ENCODE results near the gene NR1I2.

DNA sequence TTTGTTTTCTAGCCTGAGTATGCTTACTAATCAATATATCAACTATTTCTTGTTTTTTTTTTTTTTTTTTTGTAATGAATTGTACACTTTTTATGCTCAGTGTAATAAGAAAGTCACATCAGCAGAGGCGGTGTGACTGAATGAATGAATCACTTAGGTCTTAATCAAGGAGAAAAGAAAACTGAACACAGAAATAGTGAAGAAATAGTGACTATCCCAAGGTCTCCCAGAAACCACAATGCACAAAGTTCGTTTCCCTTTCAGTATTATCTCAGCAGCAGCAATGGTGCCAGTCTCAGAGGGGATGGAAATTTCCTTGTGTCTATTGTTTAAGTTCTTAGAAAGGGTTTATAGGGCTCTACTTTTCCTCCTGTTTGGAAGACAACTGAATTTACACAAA is 80.7 kb downstream of the NR1I2 start:
- TF ChIP-seq POLR2AphosphoS5 (IDR thresholded peaks at IDR 0.05; ENCODE audit: control insufficient read depth, insufficient read depth, low read depth, low read length) (no peak), NCOR1 (IDR thresholded peaks at IDR 0.05) (no peak), RUNX1 (IDR thresholded peaks at IDR 0.05; ENCODE audit: low read depth) (no peak), ZNF239 (CRISPR knock-in tag; IDR thresholded peaks at IDR 0.05) (no peak), PHF21A (IDR thresholded peaks at IDR 0.05; ENCODE audit: borderline replicate concordance, low read depth) (no peak), CEBPB (tag; IDR thresholded peaks at IDR 0.05) (no peak), GABPB1 (CRISPR knock-in tag; IDR thresholded peaks at IDR 0.05) (no peak), EZH2 (IDR thresholded peaks at IDR 0.05; ENCODE audit: borderline replicate concordance, low read depth, low read length) (no peak), ZBTB17 (CRISPR knock-in tag; IDR thresholded peaks at IDR 0.05) (no peak), COPS2 (conservative IDR thresholded peaks at IDR 0.05) (no peak)
- TF ChIP-seq, protein P1, sequence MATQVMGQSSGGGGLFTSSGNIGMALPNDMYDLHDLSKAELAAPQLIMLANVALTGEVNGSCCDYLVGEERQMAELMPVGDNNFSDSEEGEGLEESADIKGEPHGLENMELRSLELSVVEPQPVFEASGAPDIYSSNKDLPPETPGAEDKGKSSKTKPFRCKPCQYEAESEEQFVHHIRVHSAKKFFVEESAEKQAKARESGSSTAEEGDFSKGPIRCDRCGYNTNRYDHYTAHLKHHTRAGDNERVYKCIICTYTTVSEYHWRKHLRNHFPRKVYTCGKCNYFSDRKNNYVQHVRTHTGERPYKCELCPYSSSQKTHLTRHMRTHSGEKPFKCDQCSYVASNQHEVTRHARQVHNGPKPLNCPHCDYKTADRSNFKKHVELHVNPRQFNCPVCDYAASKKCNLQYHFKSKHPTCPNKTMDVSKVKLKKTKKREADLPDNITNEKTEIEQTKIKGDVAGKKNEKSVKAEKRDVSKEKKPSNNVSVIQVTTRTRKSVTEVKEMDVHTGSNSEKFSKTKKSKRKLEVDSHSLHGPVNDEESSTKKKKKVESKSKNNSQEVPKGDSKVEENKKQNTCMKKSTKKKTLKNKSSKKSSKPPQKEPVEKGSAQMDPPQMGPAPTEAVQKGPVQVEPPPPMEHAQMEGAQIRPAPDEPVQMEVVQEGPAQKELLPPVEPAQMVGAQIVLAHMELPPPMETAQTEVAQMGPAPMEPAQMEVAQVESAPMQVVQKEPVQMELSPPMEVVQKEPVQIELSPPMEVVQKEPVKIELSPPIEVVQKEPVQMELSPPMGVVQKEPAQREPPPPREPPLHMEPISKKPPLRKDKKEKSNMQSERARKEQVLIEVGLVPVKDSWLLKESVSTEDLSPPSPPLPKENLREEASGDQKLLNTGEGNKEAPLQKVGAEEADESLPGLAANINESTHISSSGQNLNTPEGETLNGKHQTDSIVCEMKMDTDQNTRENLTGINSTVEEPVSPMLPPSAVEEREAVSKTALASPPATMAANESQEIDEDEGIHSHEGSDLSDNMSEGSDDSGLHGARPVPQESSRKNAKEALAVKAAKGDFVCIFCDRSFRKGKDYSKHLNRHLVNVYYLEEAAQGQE (IDR thresholded peaks at IDR 0.05; ENCODE audit: borderline replicate concordance): no peak
- TF ChIP-seq, protein P1 (CRISPR knock-in tag; IDR thresholded peaks at IDR 0.05; ENCODE audit: low read depth): no peak
- TF ChIP-seq, protein P2, sequence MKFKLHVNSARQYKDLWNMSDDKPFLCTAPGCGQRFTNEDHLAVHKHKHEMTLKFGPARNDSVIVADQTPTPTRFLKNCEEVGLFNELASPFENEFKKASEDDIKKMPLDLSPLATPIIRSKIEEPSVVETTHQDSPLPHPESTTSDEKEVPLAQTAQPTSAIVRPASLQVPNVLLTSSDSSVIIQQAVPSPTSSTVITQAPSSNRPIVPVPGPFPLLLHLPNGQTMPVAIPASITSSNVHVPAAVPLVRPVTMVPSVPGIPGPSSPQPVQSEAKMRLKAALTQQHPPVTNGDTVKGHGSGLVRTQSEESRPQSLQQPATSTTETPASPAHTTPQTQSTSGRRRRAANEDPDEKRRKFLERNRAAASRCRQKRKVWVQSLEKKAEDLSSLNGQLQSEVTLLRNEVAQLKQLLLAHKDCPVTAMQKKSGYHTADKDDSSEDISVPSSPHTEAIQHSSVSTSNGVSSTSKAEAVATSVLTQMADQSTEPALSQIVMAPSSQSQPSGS (CRISPR knock-in tag; IDR thresholded peaks at IDR 0.05): no peak
- TF ChIP-seq, protein P3, sequence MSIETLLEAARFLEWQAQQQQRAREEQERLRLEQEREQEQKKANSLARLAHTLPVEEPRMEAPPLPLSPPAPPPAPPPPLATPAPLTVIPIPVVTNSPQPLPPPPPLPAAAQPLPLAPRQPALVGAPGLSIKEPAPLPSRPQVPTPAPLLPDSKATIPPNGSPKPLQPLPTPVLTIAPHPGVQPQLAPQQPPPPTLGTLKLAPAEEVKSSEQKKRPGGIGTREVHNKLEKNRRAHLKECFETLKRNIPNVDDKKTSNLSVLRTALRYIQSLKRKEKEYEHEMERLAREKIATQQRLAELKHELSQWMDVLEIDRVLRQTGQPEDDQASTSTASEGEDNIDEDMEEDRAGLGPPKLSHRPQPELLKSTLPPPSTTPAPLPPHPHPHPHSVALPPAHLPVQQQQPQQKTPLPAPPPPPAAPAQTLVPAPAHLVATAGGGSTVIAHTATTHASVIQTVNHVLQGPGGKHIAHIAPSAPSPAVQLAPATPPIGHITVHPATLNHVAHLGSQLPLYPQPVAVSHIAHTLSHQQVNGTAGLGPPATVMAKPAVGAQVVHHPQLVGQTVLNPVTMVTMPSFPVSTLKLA (conservative IDR thresholded peaks at IDR 0.05): no peak
- TF ChIP-seq, protein P4, sequence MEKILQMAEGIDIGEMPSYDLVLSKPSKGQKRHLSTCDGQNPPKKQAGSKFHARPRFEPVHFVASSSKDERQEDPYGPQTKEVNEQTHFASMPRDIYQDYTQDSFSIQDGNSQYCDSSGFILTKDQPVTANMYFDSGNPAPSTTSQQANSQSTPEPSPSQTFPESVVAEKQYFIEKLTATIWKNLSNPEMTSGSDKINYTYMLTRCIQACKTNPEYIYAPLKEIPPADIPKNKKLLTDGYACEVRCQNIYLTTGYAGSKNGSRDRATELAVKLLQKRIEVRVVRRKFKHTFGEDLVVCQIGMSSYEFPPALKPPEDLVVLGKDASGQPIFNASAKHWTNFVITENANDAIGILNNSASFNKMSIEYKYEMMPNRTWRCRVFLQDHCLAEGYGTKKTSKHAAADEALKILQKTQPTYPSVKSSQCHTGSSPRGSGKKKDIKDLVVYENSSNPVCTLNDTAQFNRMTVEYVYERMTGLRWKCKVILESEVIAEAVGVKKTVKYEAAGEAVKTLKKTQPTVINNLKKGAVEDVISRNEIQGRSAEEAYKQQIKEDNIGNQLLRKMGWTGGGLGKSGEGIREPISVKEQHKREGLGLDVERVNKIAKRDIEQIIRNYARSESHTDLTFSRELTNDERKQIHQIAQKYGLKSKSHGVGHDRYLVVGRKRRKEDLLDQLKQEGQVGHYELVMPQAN (IDR thresholded peaks at IDR 0.05; ENCODE audit: borderline replicate concordance): no peak

Data from K562 (cell line).